Ishikawa (cell line): ENCODE measurements around the gene DPPA5.

Source experiments
- CEBPB ChIP-seq: IDR thresholded peaks from 2 replicates; pipeline ENCODE4 v1.6.1; 2012
- CREB1 ChIP-seq: IDR thresholded peaks from 2 replicates; pipeline ENCODE4 v1.6.1; 2012; ENCODE audit warnings: low read depth
- EGR1 ChIP-seq: IDR thresholded peaks from 2 replicates; pipeline ENCODE4 v1.6.1; 2012
- EP300 ChIP-seq: IDR thresholded peaks from 2 replicates; pipeline ENCODE4 v1.6.1; 2012; ENCODE audit warnings: borderline replicate concordance
- FOXM1 ChIP-seq: IDR thresholded peaks from 2 replicates; pipeline ENCODE4 v1.6.1; 2012; ENCODE audit warnings: low read depth, borderline replicate concordance
- NFIC ChIP-seq: IDR thresholded peaks from 2 replicates; pipeline ENCODE4 v1.6.1; 2012
- RAD21 ChIP-seq: IDR thresholded peaks from 2 replicates; pipeline ENCODE4 v1.6.1; 2012; ENCODE audit warnings: low read depth
- TAF1 ChIP-seq: IDR thresholded peaks from 2 replicates; pipeline ENCODE4 v1.6.1; 2012; ENCODE audit warnings: low read depth, mild to moderate bottlenecking
- TCF12 ChIP-seq: IDR thresholded peaks from 2 replicates; pipeline ENCODE4 v1.6.1; 2012; ENCODE audit warnings: low read depth
- TEAD4 ChIP-seq: IDR thresholded peaks from 2 replicates; pipeline ENCODE4 v1.6.1; 2012
- USF1 ChIP-seq: IDR thresholded peaks from 2 replicates; pipeline ENCODE4 v1.6.1; 2012
- YY1 ChIP-seq: IDR thresholded peaks from 2 replicates; pipeline ENCODE4 v1.6.1; 2012; ENCODE audit warnings: low read depth
- ZBTB7A ChIP-seq: IDR thresholded peaks from 2 replicates; pipeline ENCODE4 v1.6.1; 2012; ENCODE audit warnings: low read depth
- TF ChIP-seq, protein P1 (sequence below): IDR thresholded peaks from 2 replicates; pipeline ENCODE4 v1.6.1; 2012
- TF ChIP-seq, protein P2 (sequence below): IDR thresholded peaks from 2 replicates; pipeline ENCODE4 v1.6.1; 2012; ENCODE audit warnings: low read depth, mild to moderate bottlenecking

The DPPA5 gene

GRCh38 chr6:73339340-73339739, 14.7 kb downstream of the DPPA5 start:
- TF ChIP-seq USF1: no peak

DNA sequence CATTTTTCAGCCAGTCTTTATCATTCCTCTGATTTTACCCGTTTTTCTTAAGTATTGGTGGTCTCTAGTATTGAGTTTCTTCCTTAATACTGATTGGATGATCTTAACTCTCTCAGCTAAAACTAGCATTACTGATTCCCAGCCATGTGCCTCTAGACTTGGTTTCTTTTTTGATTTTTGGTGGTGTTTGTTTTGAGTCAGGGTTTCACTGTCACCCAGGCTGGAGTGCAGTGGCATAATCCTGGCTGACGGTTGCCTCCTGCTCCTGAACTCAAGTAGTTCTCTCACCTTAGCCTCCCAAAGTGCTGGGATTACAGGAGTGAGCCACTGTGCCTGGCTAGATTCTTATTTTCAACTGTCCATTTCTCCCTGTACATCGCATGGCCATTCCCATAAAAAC, 24.9 kb downstream of the DPPA5 start:
- TF ChIP-seq TAF1 (no peak), CREB1 (no peak), USF1 (no peak), TCF12 (no peak)
- TF ChIP-seq, protein P1, sequence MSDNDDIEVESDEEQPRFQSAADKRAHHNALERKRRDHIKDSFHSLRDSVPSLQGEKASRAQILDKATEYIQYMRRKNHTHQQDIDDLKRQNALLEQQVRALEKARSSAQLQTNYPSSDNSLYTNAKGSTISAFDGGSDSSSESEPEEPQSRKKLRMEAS: no peak

DNA sequence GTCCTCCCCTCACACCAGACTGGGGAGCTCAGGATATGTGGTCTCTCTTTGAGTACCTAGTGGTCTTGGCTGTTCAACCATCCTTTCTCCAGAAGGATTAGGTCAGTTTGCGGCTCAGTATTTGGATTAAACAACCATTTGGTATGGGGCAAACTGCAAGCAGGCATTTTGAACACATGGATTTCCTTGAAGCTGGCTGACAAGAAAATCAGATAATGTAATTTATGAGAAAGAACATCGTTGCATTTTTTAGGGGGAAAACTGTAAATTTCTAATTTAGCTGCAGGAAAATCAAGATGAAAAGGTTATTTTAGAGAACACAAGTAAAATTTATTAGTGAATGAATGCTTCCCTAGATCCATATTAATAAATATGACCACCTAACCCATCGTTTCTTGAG, 25.3 kb downstream of the DPPA5 start:
- TF ChIP-seq TAF1 (no peak), TCF12 (no peak), TEAD4 (no peak), NFIC (no peak), RAD21 (no peak), EP300 (no peak), FOXM1 (no peak), ZBTB7A (no peak)
- TF ChIP-seq, protein P1: no peak

DNA sequence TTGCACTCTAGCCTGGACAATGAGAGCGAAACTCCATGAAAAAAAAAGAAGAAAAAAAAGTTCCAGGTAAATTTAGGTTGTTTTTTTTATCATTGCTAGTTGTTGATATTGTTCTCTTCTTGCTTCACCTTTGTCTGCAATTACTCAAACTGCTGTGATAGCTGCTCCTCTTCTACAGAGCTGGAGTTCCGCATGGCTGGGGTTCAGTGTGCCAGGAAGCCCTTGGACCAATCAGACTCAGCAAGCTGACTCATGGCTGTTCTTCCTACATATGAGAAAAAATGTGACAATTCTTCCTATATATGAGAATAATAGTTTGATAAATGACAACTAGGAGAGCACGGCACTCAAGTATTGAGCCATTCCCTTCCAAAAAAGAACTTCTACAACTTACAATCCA, 28.4 kb downstream of the DPPA5 start:
- TF ChIP-seq CREB1 (no peak), FOXM1 (no peak), EP300 (no peak), EGR1 (no peak), NFIC (no peak)
- TF ChIP-seq, protein P2, sequence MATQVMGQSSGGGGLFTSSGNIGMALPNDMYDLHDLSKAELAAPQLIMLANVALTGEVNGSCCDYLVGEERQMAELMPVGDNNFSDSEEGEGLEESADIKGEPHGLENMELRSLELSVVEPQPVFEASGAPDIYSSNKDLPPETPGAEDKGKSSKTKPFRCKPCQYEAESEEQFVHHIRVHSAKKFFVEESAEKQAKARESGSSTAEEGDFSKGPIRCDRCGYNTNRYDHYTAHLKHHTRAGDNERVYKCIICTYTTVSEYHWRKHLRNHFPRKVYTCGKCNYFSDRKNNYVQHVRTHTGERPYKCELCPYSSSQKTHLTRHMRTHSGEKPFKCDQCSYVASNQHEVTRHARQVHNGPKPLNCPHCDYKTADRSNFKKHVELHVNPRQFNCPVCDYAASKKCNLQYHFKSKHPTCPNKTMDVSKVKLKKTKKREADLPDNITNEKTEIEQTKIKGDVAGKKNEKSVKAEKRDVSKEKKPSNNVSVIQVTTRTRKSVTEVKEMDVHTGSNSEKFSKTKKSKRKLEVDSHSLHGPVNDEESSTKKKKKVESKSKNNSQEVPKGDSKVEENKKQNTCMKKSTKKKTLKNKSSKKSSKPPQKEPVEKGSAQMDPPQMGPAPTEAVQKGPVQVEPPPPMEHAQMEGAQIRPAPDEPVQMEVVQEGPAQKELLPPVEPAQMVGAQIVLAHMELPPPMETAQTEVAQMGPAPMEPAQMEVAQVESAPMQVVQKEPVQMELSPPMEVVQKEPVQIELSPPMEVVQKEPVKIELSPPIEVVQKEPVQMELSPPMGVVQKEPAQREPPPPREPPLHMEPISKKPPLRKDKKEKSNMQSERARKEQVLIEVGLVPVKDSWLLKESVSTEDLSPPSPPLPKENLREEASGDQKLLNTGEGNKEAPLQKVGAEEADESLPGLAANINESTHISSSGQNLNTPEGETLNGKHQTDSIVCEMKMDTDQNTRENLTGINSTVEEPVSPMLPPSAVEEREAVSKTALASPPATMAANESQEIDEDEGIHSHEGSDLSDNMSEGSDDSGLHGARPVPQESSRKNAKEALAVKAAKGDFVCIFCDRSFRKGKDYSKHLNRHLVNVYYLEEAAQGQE: no peak

GRCh38 chr6:73323323-73323722, 30.8 kb downstream of the DPPA5 start:
- TF ChIP-seq, protein P2: no peak
- TF ChIP-seq CREB1: no peak
- TF ChIP-seq USF1: no peak
- TF ChIP-seq EGR1: no peak
- TF ChIP-seq, protein P1: no peak
- no peak for TF ChIP-seq NFIC
- no peak for TF ChIP-seq CEBPB
- TF ChIP-seq TAF1: no peak
- no peak for TF ChIP-seq YY1
- no peak for TF ChIP-seq FOXM1
- no peak for TF ChIP-seq RAD21
- TF ChIP-seq EP300: no peak
- TF ChIP-seq TCF12: no peak
- TF ChIP-seq TEAD4: no peak
- no peak for TF ChIP-seq ZBTB7A

DNA sequence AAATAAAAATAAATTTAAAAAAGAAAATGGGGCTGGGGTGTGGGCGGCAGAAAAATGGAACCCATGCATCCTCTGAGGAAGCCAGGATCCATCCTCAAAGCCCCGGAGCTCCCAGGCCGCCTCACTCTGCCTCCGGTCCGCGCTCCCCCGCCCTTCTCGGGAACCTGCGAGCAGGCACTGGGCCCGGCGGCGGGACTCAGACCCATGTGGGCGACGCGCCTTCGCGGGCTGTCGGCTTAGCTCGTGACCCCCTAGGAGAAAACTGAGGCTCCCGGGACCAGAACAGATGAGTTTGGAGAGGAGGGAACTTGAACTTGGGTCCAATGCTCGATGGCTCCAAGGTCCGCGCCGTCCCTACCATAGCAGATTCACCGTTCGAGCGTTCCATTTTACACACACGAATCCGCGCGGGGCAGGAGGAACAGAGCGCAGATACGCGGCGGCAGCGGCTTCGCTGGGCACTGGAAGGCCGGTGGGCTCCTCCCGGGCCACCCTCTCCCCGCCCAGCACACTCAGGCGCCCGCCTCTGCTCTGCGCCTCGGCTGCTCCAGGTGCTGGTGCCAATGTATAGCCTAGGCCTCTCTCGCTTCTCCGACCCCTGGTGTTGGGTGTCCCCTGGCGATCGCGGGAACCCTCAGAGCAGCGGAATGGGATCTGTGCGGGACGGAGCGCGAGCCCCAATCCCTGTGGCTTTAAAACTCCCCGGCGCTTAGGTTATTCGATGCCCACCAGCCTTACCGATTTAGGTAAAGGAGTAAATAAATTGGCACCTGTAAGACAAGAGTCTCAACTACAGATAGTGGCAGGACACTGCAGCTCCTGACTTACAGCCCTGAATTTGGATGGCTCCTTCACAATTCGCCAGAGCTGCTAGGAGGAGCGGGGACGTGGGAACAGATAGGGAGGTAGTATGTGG, 39.2 kb downstream of the DPPA5 start:
- TF ChIP-seq CREB1: no peak
- TF ChIP-seq EP300: no peak
- no peak for TF ChIP-seq USF1
- no peak for TF ChIP-seq NFIC
- TF ChIP-seq EGR1: no peak
- TF ChIP-seq, protein P2: no peak
- TF ChIP-seq, protein P1: no peak
- no peak for TF ChIP-seq TCF12
